Lung (tissue), 12 donors: ENCODE data around the gene CDRT15. TPM values are rescaled to one million over a fixed set of nuclear protein-coding genes. Genes with fewer than 3 reads are reported as not detected.

Experiments
- ATAC-seq: fragments of 200-7000 bp; cut with Tn5 transposase; one replicate; pipeline ENCODE4 v1.9.1; 2020; ENCODE audit warnings: moderate number of reproducible peaks; ENCODE audit not compliant: insufficient read depth, low FRiP score
- DNase-seq, 3 donors: peaks; one replicate each; pipeline ENCODE4 v3.0.0-alpha.2; 2013 to 2017
- H3K27ac ChIP-seq, 2 donors: one replicate each; pipeline ENCODE4 v1.5.1; 2013; ENCODE audit warnings: mild to moderate bottlenecking in 2 of 2, moderate library complexity in 2 of 2, control low read depth in 1 of 2, inconsistent platforms in 1 of 2, low read depth in 1 of 2, low read length in 1 of 2
- H3K27me3 ChIP-seq, 3 donors: one replicate each; pipeline ENCODE4 v1.5.1; 2013; ENCODE audit warnings: low read length in 2 of 3; ENCODE audit not compliant: control insufficient read depth in 3 of 3, insufficient read depth in 3 of 3
- H3K36me3 ChIP-seq, 4 donors: one replicate each; pipeline ENCODE4 v1.5.1; 2013; ENCODE audit warnings: low read length in 4 of 4, mild to moderate bottlenecking in 1 of 4, moderate library complexity in 1 of 4; ENCODE audit not compliant: control insufficient read depth in 4 of 4, insufficient read depth in 4 of 4
- H3K4me1 ChIP-seq, 5 donors: one replicate each; pipeline ENCODE4 v1.5.1; 2013; ENCODE audit warnings: low read length in 5 of 5, mild to moderate bottlenecking in 2 of 5, moderate library complexity in 1 of 5; ENCODE audit not compliant: control insufficient read depth in 5 of 5, insufficient read depth in 5 of 5
- H3K4me3 ChIP-seq: one replicate; pipeline ENCODE4 v1.5.1; 2013; ENCODE audit warnings: mild to moderate bottlenecking, control low read depth, moderate library complexity
- H3K9ac ChIP-seq, 2 donors: one replicate each; pipeline ENCODE4 v1.5.1; 2013; ENCODE audit warnings: low read length in 2 of 2, control low read depth in 1 of 2; ENCODE audit not compliant: insufficient read depth in 1 of 2
- H3K9me3 ChIP-seq, 4 donors: one replicate each; pipeline ENCODE4 v1.5.1; 2013; ENCODE audit warnings: low read length in 3 of 4, mild to moderate bottlenecking in 1 of 4, moderate library complexity in 1 of 4; ENCODE audit not compliant: control insufficient read depth in 4 of 4, insufficient read depth in 3 of 4
- WGBS, 2 donors: extraction: QIAGEN DNeasy Blood & Tissue Kit; methylation state at CpG; one replicate each; pipeline ENCODE4 v1.1.7; 2013; 5-methylcytosine and 5-hydroxymethylcytosine counted together
- polyA plus RNA-seq, 2 donors: library from polyadenylated mRNA; stranded (reverse); fragments of 200-250 nt; gene quantifications; one replicate each; pipeline ENCODE4 v1.2.1, GENCODE V29; 2013
- total RNA-seq, 2 donors: library from RNA; depleted of rRNA in 1 of 2; stranded (reverse); fragments of >200 nt in 1 of 2; gene quantifications; one replicate each; pipeline ENCODE4 v1.2.1, GENCODE V29; 2014 to 2021
- TF ChIP-seq, protein P1 (sequence below): IDR thresholded peaks from 2 replicates; pipeline ENCODE4 v1.5.1; 2012; ENCODE audit warnings: mild to moderate bottlenecking; ENCODE audit errors: control extremely low read depth, extremely low read depth
- donor health status: control.
- donor health status: control.
- donor health status: Bipolar disorder and iron deficiency.
- donor health status: healthy.
- donor health status: DM: yes; HTN: yes; CAD: no.

The CDRT15 gene
- total and polyA plus RNA-seq, 4 donors, result not detected

DNA sequence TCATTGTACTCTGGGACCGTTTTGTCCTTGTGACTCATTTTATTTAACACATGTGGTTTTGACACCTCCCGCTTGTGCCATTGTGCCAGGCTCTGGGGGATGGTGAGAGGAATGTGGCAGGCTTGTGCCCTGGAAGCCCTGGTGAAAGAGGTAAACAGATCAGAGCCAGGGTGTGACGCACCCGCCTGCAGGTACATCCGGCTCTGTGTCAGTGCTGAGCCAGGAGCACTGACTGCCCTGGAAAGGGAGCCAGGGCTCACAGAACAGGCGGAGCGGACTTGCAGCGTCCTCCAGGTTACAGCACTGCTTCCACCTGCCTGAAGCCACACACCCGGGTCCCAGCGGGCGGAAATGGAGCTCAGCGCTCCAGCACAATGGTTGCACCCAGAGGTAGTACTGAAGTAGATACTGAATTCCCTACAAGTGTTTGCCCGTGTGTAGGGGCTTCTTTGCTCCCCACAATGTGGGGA lies 30.6 kb downstream of the CDRT15 start:
- no peak overlapping the region for H3K4me3 ChIP-seq
- peak; percentile 76 for ATAC-seq
- H3K9ac ChIP-seq, result no peak overlapping the region
- peaks cover 3 to 15% (median 6%) of the 10 kb centered on the region in 4 donors for H3K36me3 ChIP-seq
- no peaks in the 10 kb centered on the region for H3K9me3 ChIP-seq
- no peaks in the 10 kb centered on the region for H3K27me3 ChIP-seq
- H3K27ac ChIP-seq, result peak overlapping the region in 1 of 2 donors; percentile 65
- TF ChIP-seq, protein P1, sequence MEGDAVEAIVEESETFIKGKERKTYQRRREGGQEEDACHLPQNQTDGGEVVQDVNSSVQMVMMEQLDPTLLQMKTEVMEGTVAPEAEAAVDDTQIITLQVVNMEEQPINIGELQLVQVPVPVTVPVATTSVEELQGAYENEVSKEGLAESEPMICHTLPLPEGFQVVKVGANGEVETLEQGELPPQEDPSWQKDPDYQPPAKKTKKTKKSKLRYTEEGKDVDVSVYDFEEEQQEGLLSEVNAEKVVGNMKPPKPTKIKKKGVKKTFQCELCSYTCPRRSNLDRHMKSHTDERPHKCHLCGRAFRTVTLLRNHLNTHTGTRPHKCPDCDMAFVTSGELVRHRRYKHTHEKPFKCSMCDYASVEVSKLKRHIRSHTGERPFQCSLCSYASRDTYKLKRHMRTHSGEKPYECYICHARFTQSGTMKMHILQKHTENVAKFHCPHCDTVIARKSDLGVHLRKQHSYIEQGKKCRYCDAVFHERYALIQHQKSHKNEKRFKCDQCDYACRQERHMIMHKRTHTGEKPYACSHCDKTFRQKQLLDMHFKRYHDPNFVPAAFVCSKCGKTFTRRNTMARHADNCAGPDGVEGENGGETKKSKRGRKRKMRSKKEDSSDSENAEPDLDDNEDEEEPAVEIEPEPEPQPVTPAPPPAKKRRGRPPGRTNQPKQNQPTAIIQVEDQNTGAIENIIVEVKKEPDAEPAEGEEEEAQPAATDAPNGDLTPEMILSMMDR, result no peak
- peaks cover 0 to 11% (median 1%) of the 10 kb centered on the region in 5 donors for H3K4me1 ChIP-seq
- no peak for DNase-seq
- 74 to 89% methylated on average over 13 of the region's 13 CpGs for WGBS, 2 donors

DNA sequence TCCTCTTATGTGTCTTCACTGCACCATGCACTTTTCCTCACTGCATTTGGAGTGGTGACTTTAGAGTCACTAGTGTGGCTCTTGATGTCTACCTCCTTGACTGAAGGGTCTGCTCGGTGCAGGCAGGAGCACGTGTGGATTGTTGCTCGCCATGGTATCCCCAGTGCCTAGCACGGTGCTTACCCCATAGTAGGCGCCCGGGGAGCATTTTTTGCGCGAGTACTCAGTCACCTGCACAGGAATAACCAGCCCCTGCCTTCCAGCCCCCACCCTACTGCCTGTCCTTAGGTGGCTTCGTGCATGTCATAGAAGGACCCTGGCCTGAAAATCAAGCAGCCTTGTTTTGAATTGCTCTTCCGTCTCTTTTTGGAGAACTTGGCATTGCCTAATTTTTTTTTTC lies 31.3 kb downstream of the CDRT15 start:
- H3K4me1 ChIP-seq, result peaks cover 0 to 17% (median 7%) of the 10 kb centered on the region in 5 donors
- H3K9ac ChIP-seq, result no peak overlapping the region
- no peak for ATAC-seq
- H3K27ac ChIP-seq, result peak overlapping the region in 1 of 2 donors; percentile 66
- DNase-seq, result no peak
- no peaks in the 10 kb centered on the region for H3K27me3 ChIP-seq
- TF ChIP-seq, protein P1, result no peak
- H3K4me3 ChIP-seq, result no peak overlapping the region
- no peaks in the 10 kb centered on the region for H3K9me3 ChIP-seq
- H3K36me3 ChIP-seq, result peaks cover 3 to 15% (median 6%) of the 10 kb centered on the region in 4 donors
- 94 to 95% methylated on average over 10 of the region's 10 CpGs for WGBS, 2 donors

DNA sequence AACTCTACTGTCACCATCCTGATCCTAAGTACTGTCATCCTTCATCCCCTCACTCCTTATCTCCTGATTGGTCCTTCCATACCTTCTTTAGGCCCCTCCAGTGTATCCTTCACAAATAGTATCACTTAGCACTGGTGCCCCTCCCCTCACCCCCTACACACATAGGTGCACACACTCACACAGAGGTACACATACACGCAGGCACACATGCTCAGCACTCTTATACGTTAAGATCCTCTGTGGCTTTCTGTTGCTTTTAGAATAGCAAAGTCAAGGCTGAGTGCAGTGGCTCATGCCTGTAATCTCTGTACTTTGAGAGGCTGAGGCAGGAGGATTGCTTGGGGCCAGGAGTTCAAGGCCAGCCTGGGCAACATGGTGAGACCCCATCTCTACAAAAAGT lies 32.1 kb downstream of the CDRT15 start:
- Histone ChIP-seq H3K9me3 (no peaks in the 10 kb centered on the region), H3K4me3 (no peak overlapping the region), H3K27me3 (no peaks in the 10 kb centered on the region), H3K36me3 (peaks cover under 1 to 13% (median 6%) of the 10 kb centered on the region in 4 donors), H3K4me1 (peaks cover 0 to 19% (median 7%) of the 10 kb centered on the region in 5 donors), H3K9ac (no peak overlapping the region), H3K27ac (no peak overlapping the region)
- 96 to 98% methylated on average over 2 of the region's 2 CpGs for WGBS, 2 donors
- DNase-seq (no peak), ATAC-seq (no peak)
- TF ChIP-seq, protein P1, result no peak

DNA sequence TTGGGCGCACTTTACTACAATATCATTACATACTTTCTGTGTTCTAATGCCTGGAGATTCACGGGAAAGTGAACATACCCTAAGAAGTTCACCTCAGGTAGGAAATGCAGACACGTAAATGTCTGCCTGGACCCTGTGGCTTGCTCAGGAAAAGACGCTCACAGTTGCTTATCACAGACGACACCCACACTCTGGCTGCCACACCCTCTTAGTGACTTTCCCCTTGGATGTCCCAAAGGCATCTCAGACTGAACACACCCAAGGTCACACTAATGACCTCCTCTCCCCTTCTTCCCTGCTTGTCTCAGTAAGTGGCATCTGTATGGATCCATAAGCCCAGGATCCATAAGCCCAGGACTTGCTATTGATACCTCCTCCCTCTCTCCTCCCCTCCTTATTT lies 32.6 kb downstream of the CDRT15 start:
- TF ChIP-seq, protein P1, result no peak

More for the DNA sequence above, 32.6 kb downstream of the CDRT15 start:
- no peak for DNase-seq
- H3K27ac ChIP-seq, result no peak overlapping the region
- H3K36me3 ChIP-seq, result peaks cover 0 to 13% (median 6%) of the 10 kb centered on the region in 4 donors
- no peaks in the 10 kb centered on the region for H3K27me3 ChIP-seq
- ATAC-seq, result no peak
- H3K4me1 ChIP-seq, result peaks cover 0 to 19% (median 7%) of the 10 kb centered on the region in 5 donors
- H3K9ac ChIP-seq, result no peak overlapping the region
- H3K9me3 ChIP-seq, result no peaks in the 10 kb centered on the region
- WGBS, 2 donors, result 80 to 88% methylated on average over 5 of the region's 5 CpGs
- H3K4me3 ChIP-seq, result no peak overlapping the region
